Stimulated activated CD4-positive, alpha-beta T cell treated with anti-CD3 and anti-CD28 coated beads, Interleukin-1b, Interleukin-23, amount 100 ng/mL, for 1 hour (primary cell): Measurements from ENCODE around the gene PHLDB3.

Experiments
- DNase-seq, 2 donors: peaks; one replicate each; pipeline ENCODE4 v3.0.0-alpha.2; 2020; ENCODE audit warnings: low read depth in 2 of 2

PHLDB3 gene

DNA sequence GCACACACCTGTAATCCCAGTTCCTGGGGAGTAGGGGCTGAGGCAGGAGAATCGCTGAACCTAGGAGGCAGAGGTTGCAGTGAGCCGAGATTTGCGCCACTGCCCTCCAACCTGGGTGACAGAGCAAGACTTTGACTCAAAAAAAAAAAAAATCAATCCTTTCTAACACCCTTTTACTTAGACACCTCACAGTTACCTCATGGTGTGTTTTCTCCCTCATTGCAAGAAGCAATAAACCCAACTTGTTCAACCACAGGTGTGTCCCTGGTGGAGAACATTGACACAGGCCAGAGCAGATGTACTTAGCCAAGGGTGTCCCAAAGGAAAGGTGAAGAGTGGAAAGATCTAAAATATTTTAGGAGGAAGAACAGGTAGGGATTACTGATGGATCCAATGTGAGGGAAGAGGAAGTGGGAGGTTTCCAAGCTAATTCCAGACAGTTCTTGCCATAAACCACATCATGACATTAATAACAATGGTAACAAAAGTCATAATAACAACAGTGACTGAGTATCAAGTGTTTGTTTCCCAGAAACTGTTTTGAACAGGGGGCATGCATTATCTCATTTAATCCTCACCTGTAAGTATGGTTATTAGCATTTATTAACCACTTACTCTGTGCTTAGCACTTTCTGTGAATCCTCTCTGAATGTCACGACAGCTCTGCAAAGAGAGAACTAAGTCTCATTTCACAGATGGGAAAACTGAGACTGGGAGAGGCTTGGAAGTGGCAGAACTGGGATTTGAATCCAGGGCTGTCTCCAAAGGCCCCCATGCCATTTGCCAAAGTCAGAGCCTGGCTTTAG lies 36.0 kb downstream of the PHLDB3 start:
- no peak for DNase-seq

- DNase-seq: no peak
Observed at GRCh38 chr19:43467730-43468129, 36.8 kb downstream of the PHLDB3 start.

GRCh38 chr19:43467276-43467675 lies 37.3 kb downstream of the PHLDB3 start:
- DNase-seq: no peak

GRCh38 chr19:43466793-43467192 lies 37.8 kb downstream of the PHLDB3 start:
- no peak for DNase-seq

- no peak for DNase-seq
Observed at GRCh38 chr19:43465468-43466120, 39.0 kb downstream of the PHLDB3 start, which contains the start of gene LYPD3. Gene LYPD3, minus strand, starts transcription at chr19:43465608. Its CDS starts 37 bp downstream, at chr19:43465571.

- peak; percentile 48 to 67 for DNase-seq
Observed at GRCh38 chr19:43464134-43464775, 40.3 kb downstream of the PHLDB3 start.

- DNase-seq: peak; percentile 99 to 100
Observed at GRCh38 chr19:43463381-43464133, 41.0 kb downstream of the PHLDB3 start.

DNA sequence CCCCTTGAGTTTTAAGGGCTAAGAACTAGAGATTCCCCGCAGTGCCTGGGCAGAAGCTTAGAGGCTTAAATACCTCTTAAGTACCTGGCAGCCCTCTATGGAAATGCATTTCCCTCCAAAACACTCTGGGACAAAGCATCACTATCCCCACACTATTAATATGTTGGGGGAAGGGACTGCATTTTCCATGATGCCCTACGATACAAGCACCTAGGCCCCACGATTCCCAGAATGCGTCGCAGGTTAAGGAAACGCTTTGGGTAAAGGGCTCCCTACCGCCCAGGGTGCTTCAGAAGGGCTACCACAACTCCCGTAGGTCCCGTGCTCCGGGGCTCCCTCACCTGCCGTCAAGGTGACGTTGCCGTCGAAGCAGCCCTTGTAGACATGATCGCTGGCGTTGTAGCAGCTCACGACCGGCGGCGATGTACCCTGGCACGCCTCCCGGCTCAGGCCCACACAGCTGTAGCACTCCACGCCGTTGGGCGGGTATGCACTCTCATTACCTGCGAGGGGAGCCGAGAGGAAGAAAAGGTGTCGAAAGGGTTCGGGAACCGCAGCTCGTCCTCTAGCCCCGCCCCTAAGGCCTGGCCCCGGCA lies 41.7 kb downstream of the PHLDB3 start:
- DNase-seq: no peak

DNA sequence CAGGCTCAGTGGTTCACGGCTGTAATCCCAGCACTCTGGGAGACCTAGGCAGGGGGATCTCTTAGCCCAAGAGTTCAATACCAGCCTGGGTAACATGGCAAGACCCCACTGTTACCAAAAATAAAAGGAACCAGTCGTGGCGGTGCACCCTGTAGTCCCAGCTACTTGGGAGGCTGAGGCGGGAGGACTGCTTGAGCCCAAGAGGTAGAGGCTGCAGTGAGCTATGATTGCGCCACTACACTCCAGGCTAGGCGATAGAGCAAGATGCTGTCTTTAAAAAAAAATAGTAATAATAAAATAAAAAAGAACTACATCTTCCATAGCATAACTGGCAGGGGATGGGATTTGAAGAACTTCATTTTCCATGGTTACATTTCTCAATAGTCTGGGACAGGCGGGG lies 42.2 kb downstream of the PHLDB3 start:
- no peak for DNase-seq

- DNase-seq: no peak
Observed at GRCh38 chr19:43461303-43461702, 43.2 kb downstream of the PHLDB3 start.

- DNase-seq: no peak
Observed at GRCh38 chr19:43460362-43461016, 44.1 kb downstream of the PHLDB3 start.

DNA sequence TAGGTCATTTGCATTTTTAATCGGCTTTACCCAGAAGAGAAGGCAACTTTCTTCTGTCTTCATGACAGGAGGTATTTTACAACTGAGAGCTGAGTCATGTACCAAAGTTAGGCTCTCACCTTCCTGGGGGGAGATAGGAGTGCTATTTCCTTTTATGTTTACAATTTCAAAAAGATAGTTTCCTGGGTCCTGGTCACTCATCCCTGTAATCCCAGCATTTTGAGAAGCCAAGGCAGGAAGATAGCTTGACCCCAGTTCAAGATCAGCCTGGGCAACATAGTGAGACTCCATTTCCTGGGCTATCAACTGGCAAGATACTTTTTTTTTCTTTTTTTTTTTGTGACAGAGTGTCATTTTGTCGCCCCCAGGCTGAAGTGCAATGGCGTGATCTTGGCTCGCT lies 46.7 kb downstream of the PHLDB3 start:
- no peak for DNase-seq

- no peak for DNase-seq
Observed at GRCh38 chr19:43455321-43456113, 49.0 kb downstream of the PHLDB3 start.

DNA sequence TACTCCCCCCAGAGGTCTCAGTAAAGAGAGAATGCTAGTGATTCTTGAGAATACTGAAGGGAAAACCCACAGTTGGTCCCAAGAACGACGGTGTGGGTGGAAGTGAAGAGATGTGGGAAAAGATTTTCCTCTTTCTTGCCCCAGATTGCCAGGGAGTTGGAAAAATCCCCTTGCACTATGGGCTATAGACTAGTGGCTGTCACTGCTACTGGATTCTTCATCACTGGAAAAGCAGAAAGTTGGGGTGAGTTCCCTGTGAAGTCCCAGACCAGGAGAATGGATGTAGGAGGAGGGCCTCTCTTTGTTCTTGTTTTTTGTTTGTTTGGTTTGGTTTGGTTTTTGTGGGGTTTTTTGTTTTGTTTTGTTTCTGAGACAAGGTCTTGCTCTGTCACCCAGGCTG lies 50.5 kb downstream of the PHLDB3 start:
- DNase-seq: no peak

DNA sequence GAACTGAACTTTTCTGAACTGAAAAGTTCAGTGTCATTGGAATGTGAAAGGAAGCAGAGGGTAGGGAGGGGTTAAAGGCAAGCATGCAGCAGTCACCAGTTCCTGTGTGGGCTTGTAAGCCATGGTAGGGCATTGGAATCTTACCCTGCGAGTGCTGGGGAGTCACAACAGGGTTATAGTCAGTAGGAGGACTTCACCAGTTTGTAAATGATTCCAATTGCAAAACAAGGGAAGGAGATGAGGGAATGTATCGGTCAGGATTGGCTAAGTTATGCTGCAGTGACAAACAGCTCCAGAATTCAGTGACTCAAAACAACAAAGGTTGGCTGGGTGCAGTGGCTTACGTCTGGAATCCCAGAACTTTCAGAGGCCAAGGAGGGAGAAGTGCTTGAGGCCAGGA lies 52.0 kb downstream of the PHLDB3 start:
- DNase-seq: no peak

DNA sequence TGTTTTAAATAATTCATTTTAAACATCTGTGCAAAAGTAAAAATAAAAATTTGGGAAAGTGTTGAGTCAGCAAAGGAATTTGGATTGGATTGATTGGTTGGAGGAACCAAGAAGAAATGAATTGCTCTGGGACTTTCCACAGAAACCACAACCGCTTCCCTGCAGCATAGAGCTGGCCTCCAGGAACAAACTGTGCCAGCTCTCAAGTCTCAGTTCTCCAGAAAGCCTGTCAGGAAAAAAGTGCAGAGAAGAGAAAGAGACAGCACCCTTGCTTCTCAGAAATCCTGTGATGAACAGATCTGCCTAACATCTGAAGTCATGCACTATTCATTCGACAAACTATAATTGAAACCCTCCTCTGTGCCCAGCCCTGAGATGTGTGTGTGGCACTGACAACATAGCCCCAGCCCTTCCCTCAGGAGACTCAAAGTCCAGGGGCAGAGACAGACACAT lies 54.0 kb downstream of the PHLDB3 start:
- no peak for DNase-seq

DNA sequence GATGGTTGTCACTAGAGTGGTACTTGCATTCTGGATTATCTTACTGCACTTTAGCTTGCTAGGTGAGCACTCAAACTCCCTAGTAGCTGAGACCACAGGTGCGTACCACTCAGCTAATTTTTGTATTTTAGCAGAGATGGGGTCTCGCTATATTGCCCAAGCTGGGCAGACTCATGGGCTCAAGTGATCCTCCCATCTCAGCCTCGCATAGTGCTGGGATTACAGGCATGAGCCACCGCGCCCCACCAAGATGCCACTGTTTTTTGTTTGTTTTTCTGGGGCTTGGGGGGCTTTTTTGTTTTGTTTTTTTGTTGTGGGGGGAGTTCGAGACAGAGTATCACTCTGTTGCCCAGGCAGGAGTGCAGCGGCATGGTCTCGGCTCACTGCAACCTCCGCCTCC lies 56.9 kb downstream of the PHLDB3 start:
- no peak for DNase-seq

DNA sequence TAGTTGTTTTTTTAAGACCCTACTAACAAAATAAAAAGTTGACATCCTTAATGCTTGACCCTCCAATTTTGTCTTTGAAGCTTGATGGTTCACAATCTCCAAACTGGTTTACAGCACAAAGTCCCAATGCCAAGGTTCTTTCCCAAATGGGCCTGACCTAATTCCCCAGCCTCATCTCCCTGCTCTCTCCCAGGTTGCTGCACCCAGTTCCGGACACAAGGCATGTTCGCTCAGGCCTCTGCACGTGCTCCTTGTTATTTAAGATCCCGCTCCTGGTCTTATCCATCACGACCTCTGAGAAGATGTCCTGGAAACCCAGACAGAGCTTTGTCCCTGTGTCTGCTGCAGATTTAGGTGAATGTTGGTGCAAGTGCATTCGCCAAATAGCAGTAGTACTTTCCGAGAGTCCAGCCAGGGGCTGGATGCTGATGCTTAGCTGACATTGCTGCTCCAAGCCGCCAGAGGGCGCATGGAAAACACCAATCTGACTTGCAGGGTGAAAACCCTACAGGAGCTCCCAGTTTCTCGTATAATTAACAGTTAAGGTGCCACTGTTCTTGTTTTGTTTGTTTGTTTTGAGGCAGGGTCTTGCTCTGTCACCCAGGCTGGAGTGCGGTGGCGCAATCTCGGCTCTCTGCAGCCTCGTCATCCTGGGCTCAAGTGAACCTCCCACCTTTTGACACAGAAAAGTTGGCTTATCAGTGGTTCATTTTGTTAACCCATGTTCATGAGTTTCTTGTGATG lies 57.6 kb downstream of the PHLDB3 start:
- DNase-seq: peak; percentile 58 to 64

DNA sequence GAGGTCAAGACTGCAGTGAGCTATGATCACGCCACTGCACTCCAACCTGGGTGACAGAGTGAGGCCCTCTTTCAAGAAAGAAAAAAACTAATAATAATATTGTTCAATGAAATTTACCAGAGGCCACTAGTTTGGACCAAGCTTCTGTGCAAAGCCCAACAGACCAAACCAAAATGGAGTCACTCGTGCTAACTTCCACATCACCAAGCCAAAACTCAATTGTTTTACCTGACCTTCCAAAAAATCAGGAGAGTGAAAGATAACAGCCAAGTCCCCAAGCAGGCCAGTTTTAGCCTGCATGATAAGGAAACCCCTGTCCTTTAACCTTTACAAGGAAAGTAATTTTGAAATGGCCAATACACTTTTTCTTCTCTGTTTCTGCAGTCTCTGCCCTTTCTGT lies 59.1 kb downstream of the PHLDB3 start:
- DNase-seq: no peak
